Natural killer cell (primary cell): ENCODE measurements around the gene ARHGEF11. TPM values are rescaled to one million over a fixed set of nuclear protein-coding genes. Genes with fewer than 3 reads are reported as not detected.

Experiments used
- ATAC-seq, 3 donors: fragments of 150-1000 bp in 2 of 3; fragments of 200-7000 bp in 1 of 3; cut with Tn5 transposase; 1 replicate in 1 of 3; 2 replicates in 2 of 3; pipeline ENCODE4 v1.10.0; 2021; ENCODE audit warnings: mild to moderate bottlenecking in 2 of 3, moderate library complexity in 2 of 3
- DNase-seq, 2 donors: peaks; one replicate each; pipeline versions ENCODE4 v3.0.0 to v3.0.0-alpha.2; 2013 to 2021; ENCODE audit warnings: mixed read lengths in 1 of 2
- H3K27ac ChIP-seq: one replicate; pipeline ENCODE4 v1.5.1; 2013; ENCODE audit warnings: mild to moderate bottlenecking, low read length
- H3K27me3 ChIP-seq: one replicate; pipeline ENCODE4 v1.6.1; 2013; ENCODE audit warnings: low read length; ENCODE audit not compliant: control insufficient read depth, insufficient read depth
- H3K36me3 ChIP-seq: one replicate; pipeline ENCODE4 v1.6.1; 2013; ENCODE audit warnings: low read length; ENCODE audit not compliant: control insufficient read depth, insufficient read depth
- H3K4me1 ChIP-seq: one replicate; pipeline ENCODE4 v1.6.1; 2013; ENCODE audit warnings: low read length; ENCODE audit not compliant: control insufficient read depth, insufficient read depth
- H3K4me3 ChIP-seq: one replicate; pipeline ENCODE4 v1.5.1; 2013; ENCODE audit warnings: low read length
- H3K9me3 ChIP-seq: one replicate; pipeline ENCODE4 v1.6.1; 2013; ENCODE audit warnings: low read length; ENCODE audit not compliant: control insufficient read depth, insufficient read depth
- H3K27ac Mint-ChIP-seq, 2 donors: one replicate each; pipeline ENCODE4 v1.8.0; 2022; ENCODE audit warnings: mild to moderate bottlenecking in 2 of 2, mixed read lengths in 2 of 2, moderate library complexity in 1 of 2
- H3K27me3 Mint-ChIP-seq, 2 donors: one replicate each; pipeline ENCODE4 v1.8.0; 2022; ENCODE audit warnings: low read depth in 2 of 2, mixed read lengths in 2 of 2
- H3K36me3 Mint-ChIP-seq: one replicate; pipeline ENCODE4 v1.8.0; 2022; ENCODE audit warnings: mixed read lengths
- H3K4me1 Mint-ChIP-seq, 2 donors: one replicate each; pipeline ENCODE4 v1.8.0; 2022; ENCODE audit warnings: mixed read lengths in 2 of 2
- H3K4me3 Mint-ChIP-seq: one replicate; pipeline ENCODE4 v1.8.0; 2022; ENCODE audit warnings: mild to moderate bottlenecking, moderate library complexity, mixed read lengths
- H3K9me3 Mint-ChIP-seq, 2 donors: one replicate each; pipeline ENCODE4 v1.8.0; 2022; ENCODE audit warnings: mixed read lengths in 2 of 2
- CTCF ChIP-seq: fragments of 200-600 bp; IDR thresholded peaks from one replicate; pipeline ENCODE4 v1.8.0; 2022; ENCODE audit warnings: antibody characterized with exemption
- WGBS: methylation state at CpG from one replicate; pipeline ENCODE4 v1.1.7; 2013; ENCODE audit warnings: missing lambda C conversion rate; ENCODE audit not compliant: insufficient coverage; 5-methylcytosine and 5-hydroxymethylcytosine counted together
- intact Hi-C: fragments of 100-400 bp; cut with micrococcal nuclease; formaldehyde crosslinking; loops from one replicate; pipeline ENCODE4 v1.14.2; 2022
- total RNA-seq, 4 donors: library from RNA; stranded (reverse); fragments of 120-200 nt in 1 of 4; gene quantifications; one replicate each; pipeline versions ENCODE4 v1.2.3 to v1.2.4, GENCODE V29; 2013 to 2022

The ARHGEF11 gene
- total RNA-seq, 3 donors from 2014 or later (not counting 1 experiment from before 2014, with no cell fraction given) = 1.7 to 2.8 (median 2.4) TPM

- Mint-ChIP-seq H3K9me3 (no peaks in the 10 kb centered on the region), H3K27me3 (peaks cover 74 to 87% of the 10 kb centered on the region in 2 donors), H3K27ac (no peak overlapping the region), H3K4me1 (peaks cover 5 to 11% of the 10 kb centered on the region in 2 donors), H3K36me3 (no peaks in the 10 kb centered on the region), H3K4me3 (no peak overlapping the region)
- no peak for TF ChIP-seq CTCF
- WGBS = 85% methylated on average over 5 of the region's 5 CpGs
- H3K4me3 ChIP-seq = no peak overlapping the region
- DNase-seq (no peak), ATAC-seq (no peak)
- peaks cover 22% of the 10 kb centered on the region for H3K4me1 ChIP-seq
- intact Hi-C loops = no loop called here
- H3K36me3 ChIP-seq = no peaks in the 10 kb centered on the region
- H3K27me3 ChIP-seq = peaks cover 47% of the 10 kb centered on the region
- H3K27ac ChIP-seq = no peak overlapping the region
- H3K9me3 ChIP-seq = no peaks in the 10 kb centered on the region
Measured at GRCh38 chr1:156925154-156926010, 120.2 kb downstream of the ARHGEF11 start.

- Mint-ChIP-seq H3K27ac (no peak overlapping the region), H3K27me3 (peaks cover 74 to 80% of the 10 kb centered on the region in 2 donors), H3K36me3 (no peaks in the 10 kb centered on the region), H3K4me1 (peaks cover 5 to 11% of the 10 kb centered on the region in 2 donors), H3K9me3 (no peaks in the 10 kb centered on the region), H3K4me3 (no peak overlapping the region)
- no peak for TF ChIP-seq CTCF
- Histone ChIP-seq H3K27ac (no peak overlapping the region), H3K9me3 (no peaks in the 10 kb centered on the region), H3K27me3 (peaks cover 47% of the 10 kb centered on the region), H3K4me3 (no peak overlapping the region), H3K36me3 (no peaks in the 10 kb centered on the region), H3K4me1 (peaks cover 22% of the 10 kb centered on the region)
- intact Hi-C loops = no loop called here
- ATAC-seq = no peak
- 41% methylated on average over 22 of the region's 22 CpGs for WGBS
- DNase-seq = no peak
Measured at GRCh38 chr1:156924478-156925153, 120.9 kb downstream of the ARHGEF11 start.

- no peak for TF ChIP-seq CTCF
Measured at GRCh38 chr1:156923670-156924477, 121.7 kb downstream of the ARHGEF11 start.

More at GRCh38 chr1:156923670-156924477, 121.7 kb downstream of the ARHGEF11 start:
- no peaks in the 10 kb centered on the region for H3K36me3 ChIP-seq
- peaks cover 22% of the 10 kb centered on the region for H3K4me1 ChIP-seq
- Mint-ChIP-seq H3K9me3 (no peaks in the 10 kb centered on the region), H3K4me3 (no peak overlapping the region), H3K36me3 (no peaks in the 10 kb centered on the region), H3K27me3 (peaks cover 67 to 77% of the 10 kb centered on the region in 2 donors), H3K4me1 (peaks cover 5 to 11% of the 10 kb centered on the region in 2 donors), H3K27ac (no peak overlapping the region)
- ATAC-seq (no peak), DNase-seq (no peak)
- no peak overlapping the region for H3K27ac ChIP-seq
- intact Hi-C loops = no loop called here
- no peak overlapping the region for H3K4me3 ChIP-seq
- peaks cover 44% of the 10 kb centered on the region for H3K27me3 ChIP-seq
- no peaks in the 10 kb centered on the region for H3K9me3 ChIP-seq
- WGBS = 5% methylated on average over 57 of the region's 64 CpGs
